ENCODE measurements around the gene SCMH1.

The SCMH1 gene

DNA sequence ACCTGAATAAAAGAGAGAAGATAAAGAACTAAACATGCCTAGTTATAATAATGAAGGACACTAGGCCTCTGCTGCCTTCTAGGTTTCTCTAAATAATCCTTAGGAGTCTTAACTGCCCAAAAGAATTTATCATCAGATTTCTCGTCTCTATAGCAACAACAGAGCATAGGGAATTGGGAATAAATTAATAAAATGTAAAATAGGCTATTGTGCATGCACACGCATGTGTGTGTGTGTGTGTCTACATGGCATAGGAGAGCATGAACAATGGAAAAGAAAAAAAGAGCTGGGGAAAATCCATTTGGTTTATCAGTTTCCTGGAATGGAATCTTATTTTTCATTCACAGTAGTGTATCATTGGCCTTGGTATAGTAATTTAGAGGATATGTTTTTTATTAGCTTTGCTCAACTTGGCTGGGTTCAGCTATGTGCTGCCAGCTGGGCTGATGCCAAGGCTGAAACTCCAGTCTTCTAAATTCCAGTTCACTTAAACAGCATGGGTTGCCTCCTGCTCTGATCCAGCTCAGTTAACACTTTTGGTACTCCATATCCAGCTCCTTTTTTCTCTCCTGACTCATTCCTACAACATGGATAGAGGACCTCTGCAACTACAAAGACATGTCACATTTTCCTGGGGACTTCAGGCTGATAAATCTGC is 140.0 kb downstream of the SCMH1 start:
- in situ Hi-C loops (cut with MboI; ENCODE audit: low sequenced_read_pairs), result no loop called here

DNA sequence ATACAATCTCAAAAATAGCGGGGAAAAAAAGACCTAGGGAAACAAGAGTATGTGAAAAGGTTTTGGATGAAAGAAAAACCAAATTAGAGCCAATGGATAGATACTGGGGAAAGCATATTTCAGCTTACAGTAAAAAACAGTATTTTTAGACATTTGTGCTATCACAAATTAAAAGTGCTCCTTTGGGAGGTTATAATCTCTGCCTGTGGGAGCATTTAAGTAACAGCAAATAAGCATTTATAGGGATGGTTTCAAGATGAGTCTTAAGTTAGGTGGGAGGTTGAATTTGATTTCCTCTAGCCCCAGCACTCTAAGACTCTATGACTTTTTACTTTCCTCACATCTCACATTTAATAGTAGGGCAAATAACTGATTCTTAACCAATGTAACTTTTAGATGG is 141.0 kb downstream of the SCMH1 start:
- in situ Hi-C loops (cut with MboI; ENCODE audit: low sequenced_read_pairs), result no loop called here

DNA sequence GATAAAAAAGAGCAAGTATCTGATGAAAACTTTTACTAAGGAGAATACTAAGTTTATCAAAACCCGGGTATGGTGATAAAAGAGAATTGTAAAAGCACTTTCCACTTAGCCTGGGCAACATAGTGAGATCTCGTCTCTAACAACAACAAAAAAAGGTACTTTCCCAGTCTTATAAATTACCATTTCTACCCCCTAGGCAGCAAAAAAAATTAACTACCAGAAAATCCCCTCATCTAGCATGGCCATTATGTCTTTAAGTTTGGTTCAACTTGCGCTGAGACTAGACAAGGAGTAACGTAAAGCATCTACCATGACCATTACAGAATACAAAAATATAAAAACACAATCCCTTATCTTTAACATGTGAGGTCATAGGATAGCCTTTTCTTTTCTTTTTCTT is 141.9 kb downstream of the SCMH1 start:
- in situ Hi-C loops (cut with MboI; ENCODE audit: low sequenced_read_pairs), result no loop called here

DNA sequence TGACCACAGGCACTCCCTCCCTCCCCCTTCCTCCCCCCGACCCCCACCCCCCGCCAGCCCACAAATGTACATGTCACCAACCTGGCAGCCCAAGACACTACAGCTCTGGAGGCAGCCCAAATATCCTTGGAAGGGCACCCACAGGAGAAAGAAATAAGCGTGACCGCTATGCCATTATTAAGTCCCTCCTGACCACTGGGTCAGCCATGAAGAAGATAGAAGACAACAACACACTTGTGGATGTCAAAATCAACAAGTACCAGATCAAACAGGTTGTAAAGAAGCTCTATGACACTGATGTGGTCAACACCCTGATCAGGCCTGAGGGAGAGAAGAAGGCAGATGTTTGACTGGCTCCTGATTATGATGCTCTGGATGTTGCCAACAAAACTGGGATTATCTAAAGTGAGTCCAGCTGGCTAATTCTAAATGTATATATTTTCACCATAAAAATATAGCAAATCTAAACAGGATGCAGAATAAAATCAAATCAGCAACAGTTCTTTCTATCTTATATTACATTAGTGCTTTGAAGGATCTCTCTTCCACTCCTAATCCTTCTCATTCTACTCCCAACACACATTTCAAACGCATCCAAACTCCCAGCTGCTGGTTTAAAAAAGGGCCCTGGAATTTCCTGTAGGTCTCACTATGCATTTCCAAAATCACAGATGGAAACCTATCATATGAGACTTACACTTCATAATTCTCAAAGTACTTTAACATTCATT is 143.2 kb downstream of the SCMH1 start:
- in situ Hi-C loops (cut with MboI; ENCODE audit: low sequenced_read_pairs), result no loop called here

DNA sequence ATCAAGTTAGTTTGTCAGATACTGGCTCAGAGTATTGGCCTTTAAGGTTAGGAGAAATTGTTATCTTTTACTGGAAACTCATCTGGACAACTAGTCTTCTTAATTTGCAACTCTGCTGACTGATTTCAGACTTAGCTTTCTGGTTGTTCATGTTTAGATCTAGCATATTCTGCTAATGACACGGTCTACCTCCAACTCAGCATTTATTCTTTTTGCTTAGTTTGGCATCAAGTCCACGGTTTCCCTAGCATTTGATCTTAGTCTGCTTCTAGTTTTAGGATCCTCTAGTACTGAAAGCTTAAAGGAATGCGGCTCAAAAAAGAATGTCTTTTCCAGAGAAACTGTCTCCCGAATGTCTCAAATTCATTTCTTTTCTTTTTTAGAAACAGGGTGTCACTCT is 145.0 kb downstream of the SCMH1 start:
- in situ Hi-C loops (cut with MboI; ENCODE audit: low sequenced_read_pairs), result no loop called here

DNA sequence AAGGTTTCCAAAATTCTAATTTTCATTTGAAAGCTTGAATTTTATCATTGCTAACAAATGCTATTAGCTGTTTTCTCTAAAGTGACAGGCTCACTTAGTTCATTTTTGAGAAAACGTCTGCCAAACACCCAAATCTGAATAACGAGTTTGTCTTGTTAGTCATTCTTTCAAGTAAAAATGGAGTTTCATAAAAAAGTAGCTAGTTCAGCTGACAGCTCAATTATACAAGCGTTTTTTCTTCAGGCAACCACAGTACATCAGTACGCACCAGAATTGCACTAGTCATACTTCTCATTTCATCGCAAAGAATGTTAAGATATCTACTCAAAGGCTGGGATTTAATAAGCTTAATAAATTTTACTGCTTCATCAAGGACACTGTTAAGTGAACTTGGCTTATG is 148.3 kb downstream of the SCMH1 start:
- in situ Hi-C loops (cut with MboI; ENCODE audit: low sequenced_read_pairs), result no loop called here

DNA sequence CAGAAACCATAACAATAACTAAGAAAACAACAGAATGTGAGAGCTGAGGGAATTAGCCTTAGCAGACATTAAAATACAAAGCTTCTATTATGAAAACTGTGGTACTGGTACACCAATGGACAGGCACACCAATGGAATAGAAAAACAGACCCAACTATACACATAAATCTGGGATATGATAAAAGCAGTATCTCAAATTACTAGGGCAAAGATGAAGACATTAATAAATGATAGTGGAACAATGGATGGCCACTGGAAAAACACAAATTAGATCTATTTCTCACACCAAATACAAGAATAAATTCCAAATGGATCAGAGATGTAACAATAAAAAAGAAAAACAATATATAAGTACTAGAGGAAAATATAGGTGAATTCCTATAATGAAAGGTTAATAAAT is 155.2 kb downstream of the SCMH1 start:
- in situ Hi-C loops (cut with MboI; ENCODE audit: low sequenced_read_pairs), result no loop called here

DNA sequence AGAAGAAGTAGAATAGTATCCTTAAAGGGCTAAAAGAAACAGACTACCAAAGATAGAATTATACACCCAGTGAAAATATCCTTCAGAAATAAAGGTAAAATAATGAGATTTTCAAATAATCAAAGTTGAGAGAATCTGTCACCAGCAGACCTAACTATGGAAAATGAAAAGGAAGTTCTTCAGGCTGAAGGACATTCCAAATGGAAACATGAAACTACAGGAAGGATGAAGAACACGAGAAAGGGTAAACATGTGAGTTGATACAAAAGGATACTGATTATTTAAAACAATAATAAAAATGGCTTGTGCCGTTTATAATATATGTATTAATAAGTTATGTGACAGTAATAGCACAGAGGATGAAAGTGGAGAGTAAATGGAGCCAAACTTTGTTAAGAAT is 163.5 kb downstream of the SCMH1 start:
- in situ Hi-C loops (cut with MboI; ENCODE audit: low sequenced_read_pairs), result no loop called here

DNA sequence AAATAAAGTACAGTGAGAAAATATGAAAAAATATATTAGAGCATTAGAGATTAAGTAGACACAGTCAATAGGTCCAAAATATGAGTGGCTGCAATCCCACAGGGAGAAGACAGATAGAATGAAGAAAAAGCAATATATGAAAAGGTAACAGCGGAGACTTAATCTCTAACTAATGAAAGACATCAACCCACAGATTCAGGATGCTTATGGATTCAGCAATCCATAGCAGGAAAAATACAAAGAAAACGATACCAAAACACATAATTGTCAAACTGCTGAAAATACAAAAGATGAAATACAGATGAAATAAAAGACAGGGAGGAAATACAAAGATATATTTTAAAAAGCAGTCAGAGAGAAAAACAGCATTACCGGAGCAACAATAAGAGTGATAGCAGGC is 163.9 kb downstream of the SCMH1 start:
- in situ Hi-C loops (cut with MboI; ENCODE audit: low sequenced_read_pairs), result no loop called here

DNA sequence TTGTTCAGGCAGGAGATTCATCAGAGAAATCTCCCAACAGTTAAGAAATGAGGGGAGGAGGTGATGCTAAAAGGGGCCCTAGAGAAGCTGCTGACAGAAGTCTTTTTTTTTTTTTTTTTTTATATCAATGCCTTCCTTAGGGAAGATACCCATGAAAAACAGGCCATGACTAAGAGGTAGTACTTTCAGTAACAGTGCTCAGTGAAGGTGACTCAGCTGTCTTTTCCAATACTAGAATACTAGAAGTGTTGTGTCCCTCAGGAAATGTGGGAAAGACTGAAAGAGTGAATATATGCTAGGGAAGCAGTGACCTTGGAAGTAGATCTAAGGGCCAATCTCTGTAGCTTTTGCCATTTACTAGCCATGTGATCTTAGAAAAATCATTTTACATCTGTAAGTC is 168.1 kb downstream of the SCMH1 start:
- in situ Hi-C loops (cut with MboI; ENCODE audit: low sequenced_read_pairs), result no loop called here

DNA sequence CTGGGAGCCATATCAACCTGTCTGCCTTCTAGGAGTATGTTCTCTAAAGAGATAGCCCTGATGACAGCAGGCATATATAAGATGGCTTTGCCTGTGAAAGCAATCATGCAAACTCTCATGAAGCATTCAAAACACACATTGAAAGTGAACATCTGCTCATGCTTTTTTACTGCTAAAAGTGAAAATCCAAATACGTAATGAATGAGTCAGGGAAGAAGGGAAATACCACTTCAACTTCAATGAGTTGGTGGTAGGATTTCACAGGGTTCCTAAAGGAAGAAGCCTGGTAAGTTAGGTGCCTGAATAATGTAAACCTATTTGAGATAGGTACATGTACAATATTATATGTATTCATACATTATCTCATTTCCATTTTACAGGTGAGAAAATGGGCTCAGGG is 170.1 kb downstream of the SCMH1 start:
- in situ Hi-C loops (cut with MboI; ENCODE audit: low sequenced_read_pairs), result no loop called here

DNA sequence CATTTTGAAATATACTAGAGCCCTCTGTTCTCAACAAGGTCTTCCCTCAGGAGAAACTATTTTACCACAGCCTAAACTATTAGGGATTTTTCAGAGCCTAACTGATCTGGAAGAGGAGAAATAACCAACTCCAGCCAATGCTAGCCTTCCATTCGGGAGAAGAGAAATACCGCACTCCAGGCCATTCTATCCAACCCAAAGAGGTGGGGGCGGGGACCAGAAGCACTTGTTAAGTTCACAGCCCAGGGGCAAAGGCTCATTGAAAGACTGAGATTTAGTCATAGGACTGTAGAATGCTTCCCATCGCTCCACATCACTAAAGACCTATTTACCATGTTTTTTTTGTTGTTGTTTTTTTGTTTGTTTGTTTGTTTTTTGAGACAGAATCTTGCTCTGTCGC is 185.2 kb downstream of the SCMH1 start:
- in situ Hi-C loops (cut with MboI; ENCODE audit: low sequenced_read_pairs), result no loop called here

DNA sequence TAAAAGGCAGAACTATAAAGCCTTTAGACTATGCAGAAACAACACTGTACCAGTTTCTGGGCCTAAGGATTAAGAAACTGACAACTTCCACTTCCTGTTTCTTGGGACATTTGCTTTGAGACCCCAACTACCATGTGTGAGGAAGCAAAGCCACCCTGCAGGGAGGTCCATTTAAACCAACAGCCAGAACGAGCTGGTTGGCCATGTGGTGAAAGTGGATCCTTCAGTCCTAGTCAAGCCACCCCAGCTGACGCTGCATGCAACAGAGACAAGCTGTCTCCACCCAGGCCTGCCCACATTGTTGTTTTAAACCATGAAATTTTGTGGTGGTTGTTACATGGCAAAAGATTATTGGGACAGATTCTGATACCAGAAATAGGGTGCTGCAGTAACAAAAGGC is 188.8 kb downstream of the SCMH1 start:
- in situ Hi-C loops (cut with MboI; ENCODE audit: low sequenced_read_pairs), result no loop called here

DNA sequence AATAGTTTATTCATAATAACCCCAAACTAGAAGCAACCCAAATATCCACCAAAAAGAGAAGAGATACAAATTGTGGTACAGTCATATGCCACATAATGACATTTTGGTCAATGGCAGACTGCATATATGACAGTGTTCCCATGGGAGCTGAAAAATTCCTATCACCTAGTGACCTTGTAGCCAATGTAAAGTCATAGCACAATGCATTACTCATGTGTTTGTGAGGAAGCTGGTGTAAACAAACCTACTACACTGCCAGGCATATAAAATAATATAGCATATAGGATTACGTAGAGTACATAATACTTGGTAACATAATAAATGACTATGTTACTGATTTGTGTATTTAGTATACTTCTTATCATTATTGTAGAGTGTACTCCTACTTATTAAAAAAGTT is 191.1 kb downstream of the SCMH1 start:
- in situ Hi-C loops (cut with MboI; ENCODE audit: low sequenced_read_pairs), result no loop called here

DNA sequence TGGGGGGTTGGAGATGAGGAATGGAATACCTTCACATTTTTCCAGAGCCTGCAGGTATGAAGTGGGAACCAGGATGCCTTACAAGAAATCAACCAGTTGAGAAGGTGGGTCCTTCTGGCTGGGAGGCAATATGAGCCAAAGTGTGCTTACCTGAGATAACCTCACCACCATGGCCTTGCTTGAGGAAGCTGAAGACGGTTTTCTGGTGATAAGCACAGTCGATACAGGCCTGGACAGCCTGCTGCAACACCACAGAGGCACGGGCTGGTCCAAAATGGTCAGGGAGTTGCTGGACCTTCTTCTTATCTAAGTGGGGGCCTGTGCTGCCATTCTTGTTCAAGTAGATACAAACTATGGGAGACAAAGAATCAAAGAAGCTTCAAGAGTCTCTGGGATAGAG is 193.6 kb downstream of the SCMH1 start:
- in situ Hi-C loops (cut with MboI; ENCODE audit: low sequenced_read_pairs), result no loop called here

DNA sequence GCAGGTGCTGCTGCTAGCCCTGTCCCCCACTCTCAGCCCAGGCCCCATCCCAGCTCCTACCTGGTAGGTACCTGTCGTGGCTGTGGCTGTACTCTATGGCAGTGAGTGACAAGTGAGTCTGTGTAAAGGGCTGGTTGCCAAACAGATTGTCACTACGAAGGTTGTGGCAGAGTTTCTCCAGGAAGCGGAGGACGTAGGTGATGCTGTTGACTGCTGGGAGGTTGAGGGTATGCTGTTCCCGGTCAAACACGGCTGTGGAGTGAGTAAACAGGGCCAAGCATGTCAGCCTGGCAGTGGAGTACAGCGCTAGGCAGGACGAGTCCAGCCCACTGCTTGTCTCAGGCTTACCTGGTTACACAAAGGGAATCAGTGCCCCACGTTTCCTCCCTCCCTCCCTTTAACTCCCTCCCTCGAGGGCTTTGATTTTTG is 195.7 kb downstream of the SCMH1 start:
- in situ Hi-C loops (cut with MboI; ENCODE audit: low sequenced_read_pairs), result no loop called here

DNA sequence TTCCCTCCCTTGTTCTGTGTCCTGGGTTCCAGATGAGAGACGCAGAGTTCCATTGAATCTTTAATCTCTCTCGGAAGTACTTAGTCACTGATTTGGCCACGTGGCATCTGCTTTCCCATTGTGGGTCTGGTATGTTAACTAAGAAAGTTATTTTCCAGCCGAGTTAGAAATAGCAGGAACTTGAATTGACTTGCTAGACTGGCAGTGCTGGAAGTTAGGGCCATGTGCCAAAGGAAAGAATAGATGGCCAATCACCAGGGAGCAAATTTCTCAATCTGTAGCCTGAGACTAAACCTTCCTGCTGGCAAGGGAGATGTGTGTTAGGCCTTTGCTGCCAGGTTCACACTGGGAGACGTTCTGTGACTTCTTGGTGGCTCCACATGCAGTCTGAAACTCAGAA is 196.4 kb downstream of the SCMH1 start:
- in situ Hi-C loops (cut with MboI; ENCODE audit: low sequenced_read_pairs), result no loop called here

DNA sequence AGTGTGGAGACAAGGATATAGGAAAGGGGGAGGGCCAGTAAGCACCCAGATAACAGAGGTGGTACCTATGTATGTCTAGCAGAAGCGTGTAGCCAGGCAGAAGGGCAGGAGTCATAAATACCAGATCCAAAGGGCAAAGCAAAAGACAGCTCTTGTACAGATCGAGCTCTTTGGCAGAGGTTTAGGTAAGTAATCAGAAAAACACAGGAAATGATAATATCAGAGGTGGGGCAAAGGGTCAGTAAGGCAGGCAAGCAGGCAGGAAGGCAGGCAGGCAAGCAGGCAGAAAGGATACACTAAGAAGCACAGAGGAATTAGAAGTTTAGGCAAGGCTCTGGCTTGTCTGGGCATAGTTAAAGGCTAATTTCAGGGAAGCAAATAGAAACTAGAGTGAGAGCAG is 197.9 kb downstream of the SCMH1 start:
- in situ Hi-C loops (cut with MboI; ENCODE audit: low sequenced_read_pairs), result no loop called here

DNA sequence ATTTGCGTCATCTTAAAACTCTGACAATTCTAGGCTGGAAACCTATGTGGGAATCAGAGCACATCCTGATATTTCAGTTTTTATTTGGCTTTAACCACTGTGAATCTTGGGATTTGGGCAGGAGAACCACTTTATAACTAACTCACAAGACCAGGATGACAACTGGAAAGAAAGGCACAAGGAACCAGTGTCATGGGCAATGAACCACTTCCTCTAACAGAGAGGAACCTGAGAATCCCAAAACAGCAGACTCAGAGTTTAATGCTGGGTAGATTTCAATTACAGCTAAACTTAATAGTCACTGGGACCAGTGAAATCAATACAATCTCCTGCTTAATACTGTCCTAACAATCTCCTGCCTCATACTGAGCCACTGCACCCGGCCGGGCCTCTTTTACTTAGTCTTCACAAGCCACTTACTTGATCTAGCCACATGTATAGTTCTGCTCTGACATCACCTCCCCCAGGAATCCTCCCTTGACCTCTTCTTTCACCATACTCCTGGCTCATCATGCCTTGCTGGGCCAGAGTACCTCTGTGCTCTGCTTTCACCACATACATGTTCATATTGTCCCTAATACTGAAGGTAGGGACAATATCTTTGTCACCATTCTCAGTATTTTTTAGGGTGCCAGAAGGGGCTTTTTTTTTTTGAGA is 200.4 kb downstream of the SCMH1 start:
- in situ Hi-C loops (cut with MboI; ENCODE audit: low sequenced_read_pairs), result no loop called here

DNA sequence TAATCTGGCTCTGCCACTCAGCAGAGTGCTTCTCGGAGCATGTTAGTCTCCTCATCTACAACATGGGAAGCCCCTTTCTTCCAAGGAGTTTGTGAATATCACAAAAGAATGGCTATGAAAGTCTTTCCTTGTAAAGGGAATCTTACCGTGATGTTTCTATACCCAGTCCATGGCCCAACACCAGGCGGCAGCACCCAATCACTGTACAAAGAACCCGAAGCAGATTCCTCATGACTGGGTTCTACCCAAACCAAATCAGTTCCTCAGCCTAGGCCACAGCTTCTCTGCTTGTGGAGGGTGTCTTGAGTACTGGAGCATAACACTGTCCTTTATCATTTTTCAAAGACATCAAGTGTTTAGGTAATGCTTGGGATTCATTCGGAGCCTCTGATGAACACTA is 204.0 kb downstream of the SCMH1 start:
- in situ Hi-C loops (cut with MboI; ENCODE audit: low sequenced_read_pairs), result no loop called here

DNA sequence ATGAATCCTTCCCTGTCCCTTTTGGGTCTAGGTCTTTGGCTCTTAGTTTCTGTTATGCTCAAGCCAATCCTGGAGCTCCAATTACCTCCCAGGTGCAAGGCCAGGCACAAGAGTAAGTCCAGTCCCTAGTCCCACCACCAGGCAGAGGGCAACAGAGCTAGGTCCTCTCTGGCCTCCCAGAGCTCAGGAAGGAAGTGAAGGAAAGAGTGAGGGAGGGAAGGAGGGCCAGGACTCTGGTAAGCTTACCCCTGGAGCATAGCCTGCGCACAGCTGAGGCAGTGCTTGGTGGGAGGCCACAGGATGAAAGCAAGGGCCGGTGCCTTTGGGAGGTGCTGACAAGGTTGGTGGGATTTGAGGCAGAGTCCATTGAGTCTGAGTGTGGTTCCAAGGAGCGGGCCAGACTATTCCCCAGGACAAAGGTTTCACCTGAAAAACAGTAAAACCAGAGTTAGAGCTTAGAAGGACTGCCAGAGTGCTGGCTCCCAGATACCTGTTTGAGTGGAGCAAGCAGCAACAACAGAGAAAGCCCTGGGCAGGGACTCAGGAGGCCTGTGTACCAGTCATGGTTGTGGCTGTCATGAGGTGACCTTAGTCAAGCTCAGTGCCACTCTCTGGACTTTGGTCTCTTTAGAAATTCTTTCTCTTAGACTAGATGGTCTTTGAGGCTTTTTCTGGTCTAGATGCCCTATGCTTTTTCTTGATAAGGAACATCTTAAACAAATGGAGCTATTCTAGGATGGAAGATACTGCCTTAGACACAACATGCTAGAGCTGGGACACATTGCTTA is 204.8 kb downstream of the SCMH1 start:
- in situ Hi-C loops (cut with MboI; ENCODE audit: low sequenced_read_pairs), result no loop called here

DNA sequence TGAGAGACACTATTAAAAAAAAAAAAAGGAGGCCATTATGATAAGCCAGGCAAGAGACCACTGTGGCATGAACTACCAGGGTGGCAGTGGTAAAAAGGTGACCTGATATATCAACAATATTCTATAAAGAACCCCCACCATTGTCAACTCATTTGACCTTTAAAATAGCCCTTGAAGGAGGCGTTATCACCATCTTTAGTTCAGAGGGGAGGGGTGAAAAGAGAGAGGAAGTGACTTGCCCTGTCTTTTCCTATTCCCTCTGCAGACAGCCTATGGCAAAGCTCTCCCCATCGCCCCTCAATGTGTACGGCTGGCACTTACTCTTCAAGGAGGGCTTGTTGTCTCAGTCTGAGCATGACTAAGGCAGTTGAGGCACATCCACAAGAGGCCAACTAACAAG is 208.8 kb downstream of the SCMH1 start:
- in situ Hi-C loops (cut with MboI; ENCODE audit: low sequenced_read_pairs), result no loop called here

All from HL-60/S4 treated with retinoic acid at 250 ng/mL for 4 days and 3 days (cell line).